ENCODE results near the gene UAP1.
"Not testable (repeated sequence)": the region's sequence is repeated elsewhere in the genome, so short reads cannot be mapped to it uniquely, and the experiment has no call there.

UAP1 gene

GRCh38 chr1:162578936-162579335, 17.4 kb downstream of the UAP1 start:
- Mint-ChIP-seq H3K9me3 (ENCODE audit: low read depth) (no peaks in the 10 kb centered on the region), H3K27me3 (no peaks in the 10 kb centered on the region), H3K36me3 (peaks cover 23% of the 10 kb centered on the region), H3K27ac (no peak overlapping the region), H3K4me3 (no peak overlapping the region), H3K4me1 (ENCODE audit: low read depth) (no peaks in the 10 kb centered on the region)

GRCh38 chr1:162580308-162580707, 18.8 kb downstream of the UAP1 start:
- no peak overlapping the region for H3K27ac Mint-ChIP-seq
- H3K9me3 Mint-ChIP-seq (ENCODE audit: low read depth), result no peaks in the 10 kb centered on the region
- no peaks in the 10 kb centered on the region for H3K4me1 Mint-ChIP-seq (ENCODE audit: low read depth)
- peaks cover 23% of the 10 kb centered on the region for H3K36me3 Mint-ChIP-seq
- no peaks in the 10 kb centered on the region for H3K27me3 Mint-ChIP-seq
- no peak overlapping the region for H3K4me3 Mint-ChIP-seq

GRCh38 chr1:162582901-162583300, 21.4 kb downstream of the UAP1 start:
- not testable (repeated sequence) for H3K4me1 Mint-ChIP-seq (ENCODE audit: low read depth); H3K4me3 Mint-ChIP-seq; H3K27me3 Mint-ChIP-seq; H3K27ac Mint-ChIP-seq; H3K9me3 Mint-ChIP-seq (ENCODE audit: low read depth)
- peaks cover 27% of the 10 kb centered on the region for H3K36me3 Mint-ChIP-seq

GRCh38 chr1:162585101-162585500, 23.6 kb downstream of the UAP1 start:
- not testable (repeated sequence) for H3K4me3 Mint-ChIP-seq; H3K9me3 Mint-ChIP-seq (ENCODE audit: low read depth); H3K27ac Mint-ChIP-seq; H3K4me1 Mint-ChIP-seq (ENCODE audit: low read depth); H3K27me3 Mint-ChIP-seq
- H3K36me3 Mint-ChIP-seq, result peaks cover 24% of the 10 kb centered on the region

GRCh38 chr1:162587347-162587746, 25.8 kb downstream of the UAP1 start:
- Mint-ChIP-seq H3K27ac (no peak overlapping the region), H3K9me3 (ENCODE audit: low read depth) (no peaks in the 10 kb centered on the region), H3K4me1 (ENCODE audit: low read depth) (no peaks in the 10 kb centered on the region), H3K27me3 (no peaks in the 10 kb centered on the region), H3K4me3 (no peak overlapping the region), H3K36me3 (peaks cover 18% of the 10 kb centered on the region)

GRCh38 chr1:162587761-162588260, 26.3 kb downstream of the UAP1 start:
- no peaks in the 10 kb centered on the region for H3K4me1 Mint-ChIP-seq (ENCODE audit: low read depth)
- H3K4me3 Mint-ChIP-seq, result no peak overlapping the region
- no peaks in the 10 kb centered on the region for H3K27me3 Mint-ChIP-seq
- H3K9me3 Mint-ChIP-seq (ENCODE audit: low read depth), result no peaks in the 10 kb centered on the region
- H3K36me3 Mint-ChIP-seq, result peaks cover 22% of the 10 kb centered on the region
- H3K27ac Mint-ChIP-seq, result no peak overlapping the region

- Mint-ChIP-seq H3K27me3 (no peaks in the 10 kb centered on the region), H3K9me3 (ENCODE audit: low read depth) (no peaks in the 10 kb centered on the region), H3K36me3 (peaks cover 27% of the 10 kb centered on the region), H3K4me1 (ENCODE audit: low read depth) (no peaks in the 10 kb centered on the region), H3K4me3 (no peak overlapping the region), H3K27ac (no peak overlapping the region)
These were observed 28.6 kb downstream of the UAP1 start for GRCh38 chr1:162590101-162590500.

GRCh38 chr1:162590686-162591085, 29.2 kb downstream of the UAP1 start:
- H3K9me3 Mint-ChIP-seq (ENCODE audit: low read depth), result no peaks in the 10 kb centered on the region
- no peaks in the 10 kb centered on the region for H3K27me3 Mint-ChIP-seq
- no peak overlapping the region for H3K4me3 Mint-ChIP-seq
- H3K27ac Mint-ChIP-seq, result no peak overlapping the region
- no peaks in the 10 kb centered on the region for H3K4me1 Mint-ChIP-seq (ENCODE audit: low read depth)
- H3K36me3 Mint-ChIP-seq, result peaks cover 31% of the 10 kb centered on the region

GRCh38 chr1:162596514-162597170, 35.1 kb downstream of the UAP1 start:
- H3K36me3 Mint-ChIP-seq, result peaks cover 35% of the 10 kb centered on the region

GRCh38 chr1:162599451-162599850, 37.9 kb downstream of the UAP1 start:
- Mint-ChIP-seq H3K27ac (no peak overlapping the region), H3K4me3 (no peak overlapping the region), H3K4me1 (ENCODE audit: low read depth) (no peaks in the 10 kb centered on the region), H3K36me3 (peaks cover 28% of the 10 kb centered on the region), H3K27me3 (no peaks in the 10 kb centered on the region), H3K9me3 (ENCODE audit: low read depth) (no peaks in the 10 kb centered on the region)

More at GRCh38 chr1:162596514-162597170, 35.1 kb downstream of the UAP1 start:
- no peaks in the 10 kb centered on the region for H3K27me3 Mint-ChIP-seq
- H3K4me3 Mint-ChIP-seq, result no peak overlapping the region
- no peaks in the 10 kb centered on the region for H3K9me3 Mint-ChIP-seq (ENCODE audit: low read depth)
- no peak overlapping the region for H3K27ac Mint-ChIP-seq
- no peaks in the 10 kb centered on the region for H3K4me1 Mint-ChIP-seq (ENCODE audit: low read depth)

GRCh38 chr1:162603117-162603516, 41.6 kb downstream of the UAP1 start:
- H3K36me3 Mint-ChIP-seq, result peaks cover 16% of the 10 kb centered on the region
- not testable (repeated sequence) for H3K9me3 Mint-ChIP-seq (ENCODE audit: low read depth); H3K27ac Mint-ChIP-seq; H3K4me1 Mint-ChIP-seq (ENCODE audit: low read depth); H3K27me3 Mint-ChIP-seq; H3K4me3 Mint-ChIP-seq

- H3K36me3 Mint-ChIP-seq, result peaks cover 21% of the 10 kb centered on the region
- no peaks in the 10 kb centered on the region for H3K9me3 Mint-ChIP-seq (ENCODE audit: low read depth)
- no peak overlapping the region for H3K4me3 Mint-ChIP-seq
- no peak overlapping the region for H3K27ac Mint-ChIP-seq
- no peaks in the 10 kb centered on the region for H3K4me1 Mint-ChIP-seq (ENCODE audit: low read depth)
- no peaks in the 10 kb centered on the region for H3K27me3 Mint-ChIP-seq
These were observed 43.9 kb downstream of the UAP1 start for GRCh38 chr1:162605225-162605927.

GRCh38 chr1:162609306-162609705, 47.8 kb downstream of the UAP1 start:
- Mint-ChIP-seq H3K36me3 (peaks cover 11% of the 10 kb centered on the region), H3K27me3 (no peaks in the 10 kb centered on the region), H3K27ac (no peak overlapping the region), H3K4me1 (ENCODE audit: low read depth) (no peaks in the 10 kb centered on the region), H3K9me3 (ENCODE audit: low read depth) (no peaks in the 10 kb centered on the region), H3K4me3 (no peak overlapping the region)

- Mint-ChIP-seq H3K4me1 (ENCODE audit: low read depth) (no peaks in the 10 kb centered on the region), H3K27me3 (no peaks in the 10 kb centered on the region), H3K36me3 (peaks cover 26% of the 10 kb centered on the region), H3K27ac (no peak overlapping the region), H3K9me3 (ENCODE audit: low read depth) (peaks cover 9% of the 10 kb centered on the region), H3K4me3 (no peak overlapping the region)
These were observed 51.3 kb downstream of the UAP1 start for GRCh38 chr1:162612606-162613400.

- Mint-ChIP-seq H3K4me1 (ENCODE audit: low read depth) (no peaks in the 10 kb centered on the region), H3K9me3 (ENCODE audit: low read depth) (peaks cover 12% of the 10 kb centered on the region), H3K27ac (no peak overlapping the region), H3K27me3 (no peaks in the 10 kb centered on the region), H3K4me3 (no peak overlapping the region), H3K36me3 (peaks cover 23% of the 10 kb centered on the region)
These were observed 55.3 kb downstream of the UAP1 start for GRCh38 chr1:162616848-162617247.
